ENCODE data around the gene SGTA. TPM values are rescaled to one million over a fixed set of nuclear protein-coding genes. Genes with fewer than 3 reads are reported as not detected.

Gene SGTA
- polyA plus RNA-seq, 1 donor (not counting 4 experiments of a cell fraction or from before 2014, with no cell fraction given) = 36.1 TPM

DNA sequence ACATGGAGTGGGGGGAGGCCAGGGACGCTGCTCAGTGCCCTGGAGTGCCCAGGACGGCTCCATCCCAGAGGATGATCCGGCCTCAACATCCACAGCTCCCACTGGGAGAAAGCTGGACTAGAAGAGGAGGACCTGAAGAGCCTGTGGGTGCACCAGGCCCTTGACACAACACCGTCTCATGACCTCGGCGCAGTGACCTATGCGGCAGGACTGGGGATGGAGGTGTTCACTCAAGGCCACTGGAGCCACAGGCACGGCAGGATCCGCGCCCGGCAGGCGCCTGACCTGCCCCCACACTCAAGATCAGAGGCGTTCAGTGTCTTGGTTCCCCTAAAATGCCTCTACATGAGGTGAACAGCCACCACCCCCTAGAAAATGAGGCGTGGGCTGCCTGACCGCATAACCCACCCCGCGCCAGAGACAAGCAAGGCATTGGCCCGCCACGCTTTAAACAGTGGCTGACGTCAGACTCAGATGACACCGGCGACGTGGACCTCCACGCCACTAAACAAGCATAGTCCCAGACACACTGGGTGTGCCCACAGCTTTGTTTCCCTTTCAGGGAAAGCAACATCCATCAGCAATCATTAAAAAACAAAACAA is 8.0 kb downstream of the SGTA start:
- Histone ChIP-seq H3K9me1 (ENCODE audit: control insufficient read depth, extremely low read depth, insufficient read depth, low read length) (no peaks in the 10 kb centered on the region), H3K36me3 (ENCODE audit: control insufficient read depth in 2 of 2, extremely low read depth in 1 of 2, insufficient read depth in 2 of 2, low read length in 2 of 2) (peaks cover 13 to 19% of the 10 kb centered on the region in 2 experiments), H3K9me3 (ENCODE audit: control insufficient read depth, low read depth, low read length) (no peaks in the 10 kb centered on the region), H4K20me1 (ENCODE audit: control insufficient read depth, extremely low read depth, insufficient read depth, low read length) (peaks cover 40% of the 10 kb centered on the region), H3K9ac (ENCODE audit: control insufficient read depth, extremely low read depth, insufficient read depth, low read length) (no peak overlapping the region), H2AFZ (ENCODE audit: control insufficient read depth, low read length) (no peak overlapping the region), H3K27me3 (ENCODE audit: control insufficient read depth, extremely low read depth, insufficient read depth, low read length) (no peaks in the 10 kb centered on the region), H3K79me2 (ENCODE audit: control insufficient read depth, insufficient read depth, low read length) (peaks cover 88% of the 10 kb centered on the region), H3K4me3 (ENCODE audit: control insufficient read depth in 2 of 3, extremely low read depth in 1 of 3, insufficient read depth in 2 of 3, low read depth in 1 of 3, low read length in 3 of 3) (no peak overlapping the region), H3K27ac (ENCODE audit: control insufficient read depth, insufficient read depth, low read length) (no peak overlapping the region), H3K4me2 (ENCODE audit: control insufficient read depth, extremely low read depth, insufficient read depth, low read depth, low read length) (no peak overlapping the region), H3K4me1 (ENCODE audit: control insufficient read depth, extremely low read depth, insufficient read depth, low read length) (no peaks in the 10 kb centered on the region)
- no peak for TF ChIP-seq CTCF (optimal IDR thresholded peaks at IDR 0.05 in 1 of 3, IDR thresholded peaks at IDR 0.05 in 1 of 3, conservative IDR thresholded peaks at IDR 0.05 in 1 of 3; ENCODE audit: extremely low read depth in 1 of 3, insufficient read depth in 2 of 3, low read length in 3 of 3)
- no peak for TF ChIP-seq EZH2 (IDR thresholded peaks at IDR 0.05; ENCODE audit: low read length)
- DNase-seq (ENCODE audit: low read depth, low spot score) (no peak), FAIRE-seq (no peak)
- dilution Hi-C loops (cut with MboI; ENCODE audit: extremely low pct_ligation_motif_present, low sequenced_read_pairs) = no loop called here

DNA sequence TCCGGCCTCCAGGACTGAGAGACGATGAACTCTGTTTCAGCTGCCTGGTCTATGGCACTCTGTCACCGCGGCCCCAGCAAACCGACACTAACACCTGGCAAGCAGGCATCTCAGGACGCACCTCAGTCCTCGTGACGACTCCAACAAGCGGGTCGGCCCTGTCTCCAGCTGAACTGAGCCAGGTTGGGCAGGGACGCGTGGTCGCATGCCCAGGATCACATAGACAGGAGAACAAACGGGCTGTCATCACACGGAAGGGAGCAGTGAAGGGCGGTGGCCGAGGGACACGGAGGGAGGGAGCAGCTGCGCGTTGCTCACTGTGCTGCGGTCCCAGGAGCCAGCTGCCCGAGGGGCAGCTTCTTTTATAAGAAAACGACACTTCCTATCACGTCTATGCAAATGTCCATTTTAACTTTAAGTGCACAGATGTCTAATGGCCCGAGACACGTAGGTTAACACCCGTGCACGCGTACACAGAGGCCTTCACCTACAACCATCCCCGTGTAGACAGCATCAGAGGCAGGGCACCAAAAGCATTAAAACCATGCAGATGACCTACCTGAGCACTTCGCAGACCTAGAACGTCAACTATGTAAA is 8.9 kb downstream of the SGTA start:
- no peaks in the 10 kb centered on the region for H3K9me3 ChIP-seq (ENCODE audit: control insufficient read depth, low read depth, low read length)
- no peaks in the 10 kb centered on the region for H3K9me1 ChIP-seq (ENCODE audit: control insufficient read depth, extremely low read depth, insufficient read depth, low read length)
- no peak overlapping the region for H3K4me2 ChIP-seq (ENCODE audit: control insufficient read depth, extremely low read depth, insufficient read depth, low read depth, low read length)
- peaks cover 13 to 17% of the 10 kb centered on the region in 2 experiments for H3K36me3 ChIP-seq (ENCODE audit: control insufficient read depth in 2 of 2, extremely low read depth in 1 of 2, insufficient read depth in 2 of 2, low read length in 2 of 2)
- dilution Hi-C loops (cut with MboI; ENCODE audit: extremely low pct_ligation_motif_present, low sequenced_read_pairs) = no loop called here
- no peaks in the 10 kb centered on the region for H3K4me1 ChIP-seq (ENCODE audit: control insufficient read depth, extremely low read depth, insufficient read depth, low read length)
- H3K27me3 ChIP-seq (ENCODE audit: control insufficient read depth, extremely low read depth, insufficient read depth, low read length) = no peaks in the 10 kb centered on the region
- no peak for DNase-seq (ENCODE audit: low read depth, low spot score)
- peaks cover 41% of the 10 kb centered on the region for H4K20me1 ChIP-seq (ENCODE audit: control insufficient read depth, extremely low read depth, insufficient read depth, low read length)
- FAIRE-seq = no peak
- no peak for TF ChIP-seq EZH2 (IDR thresholded peaks at IDR 0.05; ENCODE audit: low read length)
- no peak for TF ChIP-seq CTCF (optimal IDR thresholded peaks at IDR 0.05 in 1 of 3, IDR thresholded peaks at IDR 0.05 in 1 of 3, conservative IDR thresholded peaks at IDR 0.05 in 1 of 3; ENCODE audit: extremely low read depth in 1 of 3, insufficient read depth in 2 of 3, low read length in 3 of 3)
- H3K79me2 ChIP-seq (ENCODE audit: control insufficient read depth, insufficient read depth, low read length) = peaks cover 87% of the 10 kb centered on the region
- H3K4me3 ChIP-seq (ENCODE audit: control insufficient read depth in 2 of 3, extremely low read depth in 1 of 3, insufficient read depth in 2 of 3, low read depth in 1 of 3, low read length in 3 of 3) = no peak overlapping the region
- no peak overlapping the region for H3K9ac ChIP-seq (ENCODE audit: control insufficient read depth, extremely low read depth, insufficient read depth, low read length)
- no peak overlapping the region for H2AFZ ChIP-seq (ENCODE audit: control insufficient read depth, low read length)
- H3K27ac ChIP-seq (ENCODE audit: control insufficient read depth, insufficient read depth, low read length) = no peak overlapping the region

Data from keratinocyte (primary cell).